Smooth muscle cell (in vitro differentiated cells): Measurements from ENCODE around the gene EXD3. TPM values are rescaled to one million over a fixed set of nuclear protein-coding genes. Genes with fewer than 3 reads are reported as not detected.

Source experiments
- DNase-seq: peaks from one replicate; lab custom pipeline; 2025; ENCODE audit not compliant: unreplicated experiment; lab: John Stamatoyannopoulos, UW
- H2AFZ ChIP-seq: fragments of 200-600 bp; sonication (generic); 2 replicates; pipeline ENCODE4 v1.6.0; 2016; ENCODE audit warnings: antibody characterized with exemption, low read depth, mild to moderate bottlenecking
- H3F3A ChIP-seq: fragments of 200-600 bp; sonication (generic); 2 replicates; pipeline ENCODE4 v1.6.0; 2017; ENCODE audit warnings: antibody characterized with exemption, low read depth
- H3K27ac ChIP-seq: fragments of 200-600 bp; sonication (generic); 2 replicates; pipeline ENCODE4 v1.5.1; 2016; ENCODE audit warnings: low read depth, mild to moderate bottlenecking
- H3K27me3 ChIP-seq: fragments of 200-600 bp; sonication (generic); 2 replicates; pipeline ENCODE4 v1.6.1; 2016; ENCODE audit warnings: low read depth, mild to moderate bottlenecking
- H3K36me3 ChIP-seq: fragments of 200-600 bp; sonication (generic); 2 replicates; pipeline ENCODE4 v1.5.1; 2016; ENCODE audit warnings: low read depth
- H3K4me1 ChIP-seq: fragments of 200-600 bp; sonication (generic); 2 replicates; pipeline ENCODE4 v1.5.1; 2016; ENCODE audit warnings: low read depth
- H3K4me2 ChIP-seq: fragments of 200-600 bp; sonication (generic); 2 replicates; pipeline ENCODE4 v1.6.0; 2016; ENCODE audit warnings: mild to moderate bottlenecking
- H3K4me3 ChIP-seq: fragments of 200-600 bp; sonication (generic); 2 replicates; pipeline ENCODE4 v1.5.1; 2016; ENCODE audit warnings: mild to moderate bottlenecking
- H3K79me2 ChIP-seq: fragments of 200-600 bp; sonication (generic); 2 replicates; pipeline ENCODE4 v1.6.0; 2016; ENCODE audit warnings: low read depth, mild to moderate bottlenecking
- H3K9ac ChIP-seq: fragments of 200-600 bp; sonication (generic); 2 replicates; pipeline ENCODE4 v1.6.0; 2016; ENCODE audit warnings: low read depth
- H3K9me3 ChIP-seq: fragments of 200-600 bp; sonication (generic); replicated peaks from 2 replicates; pipeline ENCODE4 v1.5.1; 2016; ENCODE audit warnings: low read depth
- H4K20me1 ChIP-seq: fragments of 200-600 bp; sonication (generic); 2 replicates; pipeline ENCODE4 v1.6.0; 2016; ENCODE audit warnings: low read depth
- WGBS: methylation state at CpG from one replicate; pipeline ENCODE4 v1.1.7; 2016; ENCODE audit warnings: low lambda C conversion rate; 5-methylcytosine and 5-hydroxymethylcytosine counted together
- polyA plus RNA-seq: library from polyadenylated mRNA; unstranded; fragments of >200 nt; fragmentation: Nextera tagmentation; extraction: Ambion mirVana; gene quantifications from 2 replicates; pipeline ENCODE4 v1.2.1, GENCODE V29; 2016
- total RNA-seq: library from RNA; depleted of rRNA; stranded (reverse); fragments of >200 nt; gene quantifications from 2 replicates; pipeline ENCODE4 v1.2.3, GENCODE V29; 2014
- TF ChIP-seq, protein P1 (sequence below): fragments of 200-600 bp; sonication (generic); IDR thresholded peaks from 2 replicates; pipeline ENCODE4 v1.5.1; 2017; ENCODE audit warnings: borderline replicate concordance, mild to moderate bottlenecking, antibody characterized with exemption; ENCODE audit not compliant: insufficient read depth, poor library complexity, severe bottlenecking

Gene EXD3
- total and polyA plus RNA-seq, 2 experiments from 2014 or later: 3.1 to 15.7 TPM

GRCh38 chr9:137280474-137281344, 142.3 kb downstream of the EXD3 start:
- H3K36me3 ChIP-seq: no peaks in the 10 kb centered on the region
- H3K79me2 ChIP-seq: no peaks in the 10 kb centered on the region
- no peaks in the 10 kb centered on the region for H3K9me3 ChIP-seq
- TF ChIP-seq, protein P1, sequence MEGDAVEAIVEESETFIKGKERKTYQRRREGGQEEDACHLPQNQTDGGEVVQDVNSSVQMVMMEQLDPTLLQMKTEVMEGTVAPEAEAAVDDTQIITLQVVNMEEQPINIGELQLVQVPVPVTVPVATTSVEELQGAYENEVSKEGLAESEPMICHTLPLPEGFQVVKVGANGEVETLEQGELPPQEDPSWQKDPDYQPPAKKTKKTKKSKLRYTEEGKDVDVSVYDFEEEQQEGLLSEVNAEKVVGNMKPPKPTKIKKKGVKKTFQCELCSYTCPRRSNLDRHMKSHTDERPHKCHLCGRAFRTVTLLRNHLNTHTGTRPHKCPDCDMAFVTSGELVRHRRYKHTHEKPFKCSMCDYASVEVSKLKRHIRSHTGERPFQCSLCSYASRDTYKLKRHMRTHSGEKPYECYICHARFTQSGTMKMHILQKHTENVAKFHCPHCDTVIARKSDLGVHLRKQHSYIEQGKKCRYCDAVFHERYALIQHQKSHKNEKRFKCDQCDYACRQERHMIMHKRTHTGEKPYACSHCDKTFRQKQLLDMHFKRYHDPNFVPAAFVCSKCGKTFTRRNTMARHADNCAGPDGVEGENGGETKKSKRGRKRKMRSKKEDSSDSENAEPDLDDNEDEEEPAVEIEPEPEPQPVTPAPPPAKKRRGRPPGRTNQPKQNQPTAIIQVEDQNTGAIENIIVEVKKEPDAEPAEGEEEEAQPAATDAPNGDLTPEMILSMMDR: peak; percentile 46
- peak overlapping the region; percentile 38 for H3K4me3 ChIP-seq
- peak overlapping the region; percentile 82 for H3K4me2 ChIP-seq
- peaks cover 15% of the 10 kb centered on the region for H3K4me1 ChIP-seq
- no peak overlapping the region for H3K9ac ChIP-seq
- H2AFZ ChIP-seq: no peak overlapping the region
- peaks cover 25% of the 10 kb centered on the region for H4K20me1 ChIP-seq
- peaks cover 12% of the 10 kb centered on the region for H3K27me3 ChIP-seq
- WGBS: 22% methylated on average over 18 of the region's 85 CpGs
- H3F3A ChIP-seq: no peaks in the 10 kb centered on the region
- no peak for DNase-seq
- H3K27ac ChIP-seq: no peak overlapping the region

- Histone ChIP-seq H3K27me3 (peaks cover 12% of the 10 kb centered on the region), H3F3A (no peaks in the 10 kb centered on the region), H3K4me3 (no peak overlapping the region), H3K4me1 (peaks cover 15% of the 10 kb centered on the region), H3K27ac (no peak overlapping the region), H3K4me2 (no peak overlapping the region), H3K9ac (no peak overlapping the region), H3K79me2 (no peaks in the 10 kb centered on the region), H3K36me3 (no peaks in the 10 kb centered on the region), H4K20me1 (peaks cover 25% of the 10 kb centered on the region), H3K9me3 (no peaks in the 10 kb centered on the region), H2AFZ (no peak overlapping the region)
- no peak for DNase-seq
- WGBS: 97% methylated on average over 41 of the region's 41 CpGs
- TF ChIP-seq, protein P1: no peak
Observed at GRCh38 chr9:137279741-137280473, 143.1 kb downstream of the EXD3 start.

DNA sequence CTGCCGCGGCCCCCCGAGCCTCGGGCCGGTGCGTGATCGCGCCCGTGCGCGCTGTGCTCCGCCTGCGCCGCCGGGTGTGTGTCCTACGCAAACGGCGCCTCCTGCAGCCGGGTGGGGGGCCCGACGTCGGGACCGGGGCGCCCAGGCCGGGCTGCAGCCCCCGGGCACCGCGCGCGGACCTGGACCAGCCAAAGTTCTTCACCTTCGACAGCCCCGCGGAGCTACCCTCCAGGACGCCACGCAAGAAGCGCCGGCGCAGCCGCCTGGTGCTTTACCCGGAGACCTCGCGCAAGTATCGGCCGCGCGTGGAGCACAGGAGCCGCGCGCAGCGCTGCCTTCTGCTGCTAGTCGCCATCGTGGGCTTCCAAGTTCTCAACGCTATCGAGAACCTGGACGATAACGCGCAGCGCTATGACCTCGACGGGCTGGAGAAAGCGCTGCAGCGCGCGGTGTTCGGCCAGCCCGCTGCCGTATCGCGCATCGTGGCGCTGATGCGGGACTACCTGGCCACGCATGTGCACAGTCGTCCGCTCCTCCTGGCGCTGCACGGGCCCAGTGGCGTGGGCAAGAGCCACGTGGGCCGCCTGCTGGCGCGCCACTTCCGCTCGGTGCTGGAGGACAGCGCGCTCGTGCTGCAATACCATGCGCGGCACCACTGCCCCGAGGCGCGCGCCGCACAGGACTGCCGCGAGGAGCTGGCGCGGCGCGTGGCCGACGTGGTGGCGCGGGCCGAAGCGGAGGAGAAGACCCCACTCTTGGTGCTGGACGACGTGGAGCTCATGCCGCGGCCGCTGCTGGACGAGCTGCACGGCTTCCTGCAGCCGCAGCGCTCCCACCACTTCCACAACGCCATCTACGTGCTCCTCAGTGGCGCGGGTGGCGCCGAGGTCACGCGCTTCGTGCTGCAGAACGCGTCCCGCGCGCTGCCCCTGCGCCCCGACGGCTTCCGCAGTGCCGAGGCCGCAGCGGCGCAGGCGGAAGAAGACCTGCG, 143.9 kb downstream of the EXD3 start:
- DNase-seq: no peak
- no peak overlapping the region for H3K9ac ChIP-seq
- TF ChIP-seq, protein P1: no peak
- H3K4me1 ChIP-seq: peaks cover 15% of the 10 kb centered on the region
- WGBS: 94% methylated on average over 112 of the region's 139 CpGs
- H3F3A ChIP-seq: no peaks in the 10 kb centered on the region
- peak overlapping the region; percentile 88 for H3K4me2 ChIP-seq
- no peak overlapping the region for H3K27ac ChIP-seq
- H3K9me3 ChIP-seq: no peaks in the 10 kb centered on the region
- H2AFZ ChIP-seq: no peak overlapping the region
- no peak overlapping the region for H3K4me3 ChIP-seq
- H3K79me2 ChIP-seq: no peaks in the 10 kb centered on the region
- peaks cover 12% of the 10 kb centered on the region for H3K27me3 ChIP-seq
- H3K36me3 ChIP-seq: no peaks in the 10 kb centered on the region
- peaks cover 30% of the 10 kb centered on the region for H4K20me1 ChIP-seq
